HepG2 (cell line): ENCODE measurements around the gene CUL2. TPM values are rescaled to one million over a fixed set of nuclear protein-coding genes. Genes with fewer than 3 reads are reported as not detected.
"Not testable (repeated sequence)": the region's sequence is repeated elsewhere in the genome, so short reads cannot be mapped to it uniquely, and the experiment has no call there.

ENCODE experiments used
- ATAC-seq: fragments of 200-7000 bp; cut with Tn5 transposase; 3 replicates; pipeline ENCODE4 v1.9.1; 2020; ENCODE audit warnings: mild to moderate bottlenecking, moderate library complexity
- BruUV-seq: library from RNA; stranded (reverse); fragments of 400-500 nt; replicated peaks from 2 replicates; lab custom pipeline; 2021; lab: Mats Ljungman, UMichigan
- CTCF ChIA-PET: fragments of 300-600 bp; formaldehyde crosslinking; extraction: SDS; loops from one replicate; lab custom pipeline; 2021; ENCODE audit warnings: low total read pairs, inconsistent platforms, low intra/inter-chr PET ratio; lab: Yijun Ruan, JAX
- POLR2A ChIA-PET: fragments of 350-600 bp; sonication (Branson Sonifier 250); formaldehyde crosslinking; loops from one replicate; lab custom pipeline; 2020; ENCODE audit warnings: antibody characterized with exemption, inconsistent platforms; lab: Yijun Ruan, JAX
- DNase-seq: peaks from one replicate; pipeline ENCODE4 v3.0.0-alpha.2; 2015; ENCODE audit warnings: low spot score
- FAIRE-seq: peaks from 3 replicates; lab custom pipeline; 2011; peaks lifted over from hg19 to GRCh38; lab: Jason Lieb, UNC
- H2AFZ ChIP-seq: one replicate; pipeline ENCODE4 v1.6.1; 2011; ENCODE audit warnings: low read length, inconsistent platforms
- H3K27ac ChIP-seq: fragments of 300-600 bp; 3 replicates; pipeline ENCODE4 v1.8.0; 2011; ENCODE audit warnings: mixed run types, mild to moderate bottlenecking, mixed read lengths, low read length, inconsistent platforms; ENCODE audit not compliant: insufficient read depth; ENCODE audit errors: extremely low read length
- H3K27me3 ChIP-seq, 2 experiments: fragments of 200-600 bp in 1 of 2; 2 replicates in 1 of 2; 3 replicates in 1 of 2; pipeline versions ENCODE4 v1.6.0 to v1.8.0; 2011; ENCODE audit warnings: low read length in 2 of 2, mild to moderate bottlenecking in 2 of 2, moderate library complexity in 2 of 2, inconsistent platforms in 1 of 2; ENCODE audit not compliant: insufficient read depth in 2 of 2, control insufficient read depth in 1 of 2
- H3K36me3 ChIP-seq, 2 experiments: fragments of 200-600 bp in 1 of 2; replicated peaks in 1 of 2; 2 replicates in 1 of 2; 3 replicates in 1 of 2; pipeline versions ENCODE4 v1.5.1 to v1.8.0; 2011; ENCODE audit warnings: low read length in 2 of 2, inconsistent platforms in 1 of 2; ENCODE audit not compliant: insufficient read depth in 2 of 2, control insufficient read depth in 1 of 2
- H3K4me1 ChIP-seq: 2 replicates; pipeline ENCODE4 v1.5.1; 2012; ENCODE audit warnings: low read length, inconsistent platforms; ENCODE audit not compliant: insufficient read depth
- H3K4me2 ChIP-seq: 2 replicates; pipeline ENCODE4 v1.6.0; 2011; ENCODE audit warnings: low read depth, low read length, inconsistent platforms
- H3K4me3 ChIP-seq, 3 experiments: fragments of 200-600 bp in 1 of 3; sonication (generic), shearing (Covaris generic) in 1 of 3; replicated peaks in 1 of 3; 2 replicates each; pipeline ENCODE4 v1.5.1; 2011 to 2016; ENCODE audit warnings: low read length in 3 of 3, inconsistent platforms in 2 of 3, low read depth in 2 of 3, mild to moderate bottlenecking in 2 of 3, control low read depth in 1 of 3, mixed read lengths in 1 of 3; ENCODE audit not compliant: insufficient read depth in 1 of 3
- H3K79me2 ChIP-seq: one replicate; pipeline ENCODE4 v1.6.1; 2011; ENCODE audit warnings: low read length, inconsistent platforms; ENCODE audit not compliant: insufficient read depth
- H3K9ac ChIP-seq: 2 replicates; pipeline ENCODE4 v1.6.0; 2011; ENCODE audit warnings: mild to moderate bottlenecking, low read depth, low read length, inconsistent platforms; ENCODE audit not compliant: insufficient read depth
- H3K9me3 ChIP-seq: 2 replicates; pipeline ENCODE4 v1.5.1; 2012; ENCODE audit warnings: mild to moderate bottlenecking, low read length
- H4K20me1 ChIP-seq: 2 replicates; pipeline ENCODE4 v1.6.0; 2011; ENCODE audit warnings: inconsistent platforms, mild to moderate bottlenecking, low read length, moderate library complexity; ENCODE audit not compliant: insufficient read depth
- FOXP4 ChIP-seq: sonication (generic); formaldehyde crosslinking; IDR thresholded peaks from 2 replicates; pipeline ENCODE4 v1.4.0; 2020; ENCODE audit warnings: missing genetic modification reagents
- USF2 ChIP-seq, 2 experiments: sonication (generic) in 1 of 2; formaldehyde crosslinking in 1 of 2; IDR thresholded peaks; 2 replicates each; pipeline versions ENCODE4 v1.5.1 to v1.6.1; 2011 to 2020; ENCODE audit warnings: borderline replicate concordance in 1 of 2, low read depth in 1 of 2, low read length in 1 of 2, mild to moderate bottlenecking in 1 of 2, missing genetic modification reagents in 1 of 2, moderate library complexity in 1 of 2
- ZNF605 ChIP-seq: sonication (generic); formaldehyde crosslinking; IDR thresholded peaks from 2 replicates; pipeline ENCODE4 v1.8.0; 2022; ENCODE audit warnings: mild to moderate bottlenecking, missing genetic modification reagents
- WGBS: methylation state at CpG from one replicate; pipeline ENCODE4 v1.1.6; 2017; ENCODE audit warnings: low lambda C conversion rate; 5-methylcytosine and 5-hydroxymethylcytosine counted together
- in situ Hi-C: cut with HindIII; loops from 2 replicates; pipeline ENCODE4 v1.10.0; 2017; ENCODE audit warnings: low pct_unique_long_range_greater_than_20kb; ENCODE audit not compliant: extremely low pct_ligation_motif_present
- intact Hi-C: fragments of 100-400 bp; cut with micrococcal nuclease; formaldehyde crosslinking; loops from one replicate; pipeline ENCODE4 v1.10.0; 2022; ENCODE audit not compliant: unreplicated experiment
- polyA plus RNA-seq, 8 experiments: library from polyadenylated mRNA; depleted of rRNA in 3 of 8; stranded (reverse) in 7 of 8; unstranded in 1 of 8; fragments of >200 nt; fragmentation: Illumina TruSeq in 4 of 8; extraction: Trizol in 4 of 8; gene quantifications; 2 replicates each; pipeline versions ENCODE4 v1.2.1 to v1.2.3, GENCODE V29; 2011 to 2016; ENCODE audit warnings: low read depth in 4 of 8, missing spikeins in 1 of 8, mixed read lengths in 1 of 8; ENCODE audit not compliant: insufficient read depth in 1 of 8
- total RNA-seq, 5 experiments: library from RNA; depleted of rRNA; stranded (reverse); fragments of >200 nt; fragmentation: Illumina TruSeq; extraction: Trizol; gene quantifications; 2 replicates each; pipeline ENCODE4 v1.2.3, GENCODE V29; 2016; ENCODE audit warnings: low read depth in 1 of 5

Gene CUL2
- total and polyA plus RNA-seq, 2 of the 13 experiments (the other 11 are each of a cell fraction or from before 2014, with no cell fraction given): 9.6 to 33.1 TPM

GRCh38 chr10:35083242-35083641 is 6.9 kb downstream of the CUL2 start:
- H3K27me3 ChIP-seq: no peaks in the 10 kb centered on the region
- 0 out of 2 replicates have a peak, but pooled peaks cover 5% of the 10 kb centered on the region for H4K20me1 ChIP-seq
- no peak for DNase-seq
- TF ChIP-seq USF2 (IDR thresholded peaks at IDR 0.05; ENCODE audit: low read depth, low read length): no peak
- TF ChIP-seq USF2 (CRISPR knock-in tag; IDR thresholded peaks at IDR 0.05; ENCODE audit: borderline replicate concordance): no peak
- 0 out of 2 replicates have a peak, but pooled peaks have one; percentile 57 for TF ChIP-seq ZNF605
- no peak for TF ChIP-seq FOXP4
- TF ChIP-seq, all 625 proteins: peak for 1
- no peak overlapping the region for H3K4me2 ChIP-seq
- ChIA-PET CTCF (no interaction called here), POLR2A (no interaction called here)
- no peak overlapping the region for H3K4me3 ChIP-seq
- 90% methylated on average over 1 of the region's 1 CpG for WGBS
- no peak overlapping the region for H2AFZ ChIP-seq
- H3K4me1 ChIP-seq: peaks cover 26% of the 10 kb centered on the region
- H3K9ac ChIP-seq: no peak overlapping the region
- in situ Hi-C loops: no loop called here
- no peak overlapping the region for H3K27ac ChIP-seq
- H3K79me2 ChIP-seq: peaks cover 51% of the 10 kb centered on the region
- H3K9me3 ChIP-seq: peaks cover 6% of the 10 kb centered on the region; the same call in 1 of the 2 replicates
- FAIRE-seq (no peak), ATAC-seq (no peak)
- intact Hi-C loops: no loop called here
- no peaks in the 10 kb centered on the region for H3K36me3 ChIP-seq
- no TSS peak for BruUV-seq

- intact Hi-C loops, FAIRE-seq, CTCF ChIA-PET, H3K36me3 ChIP-seq, H3K4me3 ChIP-seq, H3K9me3 ChIP-seq, in situ Hi-C loops, H3K4me1 ChIP-seq, H3K9ac ChIP-seq, H2AFZ ChIP-seq, H3K27me3 ChIP-seq, H4K20me1 ChIP-seq, BruUV-seq, POLR2A ChIA-PET, H3K27ac ChIP-seq, H3K4me2 ChIP-seq, DNase-seq, ATAC-seq: not testable (repeated sequence)
- peaks cover 29% of the 10 kb centered on the region for H3K79me2 ChIP-seq
- WGBS: 100% methylated on average over 1 of the region's 1 CpG
Observed at GRCh38 chr10:35080261-35080660, 9.9 kb downstream of the CUL2 start.
